Activated naive CD4-positive, alpha-beta T cell treated with anti-CD3 and anti-CD28 coated beads, Interleukin-2, amount 10 ng/mL, durations not matched to agents 7 days and 5 days (primary cell): Measurements from ENCODE around the gene CRHR1.

ENCODE experiments used
- CTCF ChIA-PET: fragments of 350-600 bp; sonication (Branson Sonifier 250); formaldehyde crosslinking; loops from one replicate; lab custom pipeline; 2021; ENCODE audit warnings: antibody characterized with exemption; lab: Charles Lee
- DNase-seq: peaks from one replicate; pipeline ENCODE4 v3.0.0-alpha.2; 2020
- H3K27ac Mint-ChIP-seq: one replicate; pipeline ENCODE4 v1.8.0; 2021; ENCODE audit warnings: mild to moderate bottlenecking, moderate library complexity, mixed read lengths
- H3K27me3 Mint-ChIP-seq: one replicate; pipeline ENCODE4 v1.8.0; 2021; ENCODE audit warnings: mild to moderate bottlenecking, mixed read lengths
- H3K36me3 Mint-ChIP-seq: one replicate; pipeline ENCODE4 v1.8.0; 2021; ENCODE audit warnings: mixed read lengths
- H3K4me1 Mint-ChIP-seq: one replicate; pipeline ENCODE4 v1.8.0; 2021; ENCODE audit warnings: mixed read lengths
- H3K4me3 Mint-ChIP-seq: one replicate; pipeline ENCODE4 v1.8.0; 2021; ENCODE audit warnings: mild to moderate bottlenecking, moderate library complexity, mixed read lengths
- H3K9me3 Mint-ChIP-seq: one replicate; pipeline ENCODE4 v1.8.0; 2021; ENCODE audit warnings: mixed read lengths

CRHR1 gene

DNA sequence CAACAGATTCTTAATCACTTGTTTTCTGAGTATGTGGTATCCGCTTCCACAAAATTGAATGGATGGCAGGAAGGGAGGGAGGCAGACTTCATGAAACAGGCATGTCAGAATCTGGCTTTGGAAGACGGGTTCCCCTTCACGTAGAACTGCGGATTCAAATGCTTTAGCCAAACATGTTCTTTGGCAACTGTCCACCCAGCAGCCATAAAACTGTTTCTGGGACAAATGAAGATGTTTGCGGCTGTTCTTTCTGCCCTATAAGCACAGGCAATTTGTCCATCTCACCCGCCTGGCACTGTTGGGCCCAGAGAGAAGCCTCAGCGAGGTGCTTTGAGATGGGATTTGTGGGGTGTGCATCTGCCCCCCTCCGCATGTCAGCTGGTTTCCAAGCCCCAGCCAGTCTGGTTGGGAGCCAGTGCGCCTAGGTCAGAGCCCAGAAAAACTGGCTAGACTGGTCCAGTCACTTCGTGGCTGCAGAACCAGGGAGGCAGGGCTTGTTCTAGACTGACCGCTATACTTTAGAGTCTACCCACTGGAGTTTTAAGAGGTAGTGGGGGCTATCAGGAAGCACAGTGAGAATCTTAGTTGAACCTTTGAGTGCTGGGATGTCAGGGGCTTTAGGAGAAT, 6.3 kb downstream of the CRHR1 start:
- Mint-ChIP-seq H3K9me3 (no peaks in the 10 kb centered on the region), H3K27ac (no peak overlapping the region), H3K4me3 (no peak overlapping the region), H3K27me3 (peaks cover 86% of the 10 kb centered on the region), H3K36me3 (no peaks in the 10 kb centered on the region), H3K4me1 (no peaks in the 10 kb centered on the region)
- DNase-seq = no peak
- CTCF ChIA-PET = interaction anchor here (0.6 to 1.8 kb wide), 2 partner anchors 150 to 1446 kb away, joined by 4 read pairs; partner anchors contain the start of gene GRN

DNA sequence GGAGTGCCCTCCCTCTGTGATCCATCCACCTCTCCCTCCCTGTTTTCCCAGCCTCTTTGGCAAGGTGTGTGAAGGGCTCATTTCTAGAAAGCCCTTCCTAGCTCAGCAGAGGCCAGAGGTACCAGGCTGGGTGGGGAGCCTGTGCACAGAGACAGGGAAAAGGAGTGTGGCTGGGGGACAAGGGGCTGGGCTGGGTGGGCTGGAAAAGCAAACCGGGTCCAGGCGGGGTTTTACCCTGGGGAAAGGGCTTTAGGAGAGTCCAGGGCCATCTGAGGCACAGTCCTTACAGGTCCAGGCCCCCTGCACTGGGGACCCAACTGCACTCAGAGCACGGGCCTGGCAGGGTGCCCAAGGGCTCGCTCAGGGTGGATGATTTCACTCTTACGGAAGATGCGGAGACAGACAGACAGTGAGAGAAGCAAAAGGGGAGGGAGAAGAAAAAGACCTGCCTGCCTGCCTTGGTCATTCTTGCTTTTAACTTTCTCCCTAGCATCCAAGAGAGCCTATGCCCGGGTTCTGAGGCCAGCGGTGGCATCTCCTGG, 7.0 kb downstream of the CRHR1 start:
- CTCF ChIA-PET = interaction anchor here (1.8 to 2.4 kb wide), 2 partner anchors 9 to 151 kb away, joined by 4 to 8 read pairs; no protein-coding TSS in a partner anchor
- no peak for DNase-seq
- Mint-ChIP-seq H3K36me3 (no peaks in the 10 kb centered on the region), H3K27me3 (peaks cover 86% of the 10 kb centered on the region), H3K27ac (no peak overlapping the region), H3K4me1 (no peaks in the 10 kb centered on the region), H3K4me3 (no peak overlapping the region), H3K9me3 (no peaks in the 10 kb centered on the region)

DNA sequence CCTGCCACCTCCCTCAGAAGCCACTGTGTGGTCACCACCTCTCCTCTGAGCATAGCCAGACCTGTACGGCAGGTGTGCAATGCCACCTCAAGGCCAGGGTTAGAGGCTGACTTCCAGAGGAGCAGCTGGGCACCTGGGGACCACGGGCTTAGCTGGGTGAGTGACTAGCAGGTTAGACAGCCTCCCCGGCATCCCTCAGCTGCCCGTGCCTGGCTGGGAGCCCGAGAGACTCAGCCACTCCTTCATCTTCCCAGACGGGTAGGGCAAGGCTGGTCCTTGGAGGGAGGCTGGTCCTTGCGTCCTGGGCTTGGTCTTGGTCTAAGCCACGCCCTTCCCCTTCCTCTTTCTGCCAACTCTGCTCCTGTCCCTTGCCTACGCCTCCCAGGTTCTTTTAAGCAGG, 7.8 kb downstream of the CRHR1 start:
- H3K4me3 Mint-ChIP-seq = no peak overlapping the region
- DNase-seq = no peak
- H3K9me3 Mint-ChIP-seq = no peaks in the 10 kb centered on the region
- no peaks in the 10 kb centered on the region for H3K4me1 Mint-ChIP-seq
- CTCF ChIA-PET = interaction anchor here (1.2 to 2.4 kb wide), 3 partner anchors 10 to 152 kb away, joined by 3 to 8 read pairs (median 4); no protein-coding TSS in a partner anchor
- no peak overlapping the region for H3K27ac Mint-ChIP-seq
- H3K36me3 Mint-ChIP-seq = no peaks in the 10 kb centered on the region
- H3K27me3 Mint-ChIP-seq = peaks cover 86% of the 10 kb centered on the region

DNA sequence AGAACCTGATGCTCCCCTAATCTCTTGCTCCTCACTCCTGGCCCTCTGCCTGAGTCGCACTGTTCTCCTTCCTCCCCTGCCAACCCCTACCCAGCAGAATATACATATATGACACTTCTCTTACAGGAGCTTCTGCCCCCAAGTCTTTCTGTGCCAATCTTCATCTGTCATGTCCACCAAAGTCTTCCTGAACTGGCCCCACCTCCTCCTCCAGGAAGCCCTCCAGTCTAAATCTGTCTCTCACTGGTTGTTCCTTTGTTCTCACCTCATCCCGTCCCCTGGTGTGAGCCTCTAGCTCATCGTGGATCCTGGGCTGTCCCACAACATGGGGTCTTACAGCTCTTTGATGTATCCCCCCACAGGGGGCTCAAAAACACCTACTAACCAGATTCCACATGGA, 8.3 kb downstream of the CRHR1 start:
- no peak for DNase-seq
- Mint-ChIP-seq H3K27ac (no peak overlapping the region), H3K27me3 (peaks cover 81% of the 10 kb centered on the region), H3K36me3 (no peaks in the 10 kb centered on the region), H3K9me3 (no peaks in the 10 kb centered on the region), H3K4me1 (no peaks in the 10 kb centered on the region), H3K4me3 (no peak overlapping the region)
- CTCF ChIA-PET = interaction anchor here (1.2 to 2.4 kb wide), 2 partner anchors 10 to 40 kb away, joined by 3 to 8 read pairs; no protein-coding TSS in a partner anchor

DNA sequence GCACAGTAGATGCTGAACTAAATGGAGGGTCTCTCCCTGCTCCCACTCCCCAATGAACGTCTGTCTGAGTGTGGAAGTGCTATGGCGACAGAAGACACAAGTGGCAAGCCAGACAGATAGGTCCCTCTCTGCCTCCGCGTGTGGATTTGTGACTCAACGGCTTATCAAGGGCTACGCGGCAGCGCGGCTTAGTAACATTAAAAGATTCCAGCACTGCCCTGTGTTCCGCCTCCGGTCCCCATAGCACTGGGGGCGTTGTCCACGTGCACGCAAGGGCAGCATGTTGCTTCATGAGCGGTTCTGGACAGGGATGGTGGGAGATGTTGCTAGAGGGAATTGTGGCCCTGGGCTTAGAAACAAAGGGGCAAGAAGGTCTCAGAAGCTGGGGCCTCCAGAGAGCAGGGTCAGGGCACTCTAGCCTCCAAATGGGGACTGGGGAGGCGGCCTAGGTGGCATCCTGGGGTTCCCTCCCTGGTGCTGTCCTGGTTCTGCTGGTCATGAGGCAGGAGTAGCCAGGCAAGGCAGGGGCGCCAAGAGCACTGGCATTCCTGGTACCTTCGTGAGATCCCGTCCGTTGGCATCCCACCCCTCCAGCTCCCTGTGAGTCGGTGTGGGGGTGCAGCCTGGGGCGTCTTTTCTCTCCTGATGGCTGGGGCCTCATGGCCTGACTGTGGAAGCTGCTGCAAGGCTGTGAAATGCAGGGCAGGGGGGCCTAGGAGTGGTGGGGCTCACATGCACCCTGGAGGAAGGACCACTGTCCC, 9.1 kb downstream of the CRHR1 start:
- Mint-ChIP-seq H3K9me3 (no peaks in the 10 kb centered on the region), H3K36me3 (no peaks in the 10 kb centered on the region), H3K4me3 (no peak overlapping the region), H3K4me1 (no peaks in the 10 kb centered on the region), H3K27ac (no peak overlapping the region), H3K27me3 (peaks cover 77% of the 10 kb centered on the region)
- DNase-seq = no peak
- CTCF ChIA-PET = interaction anchor here (2.4 kb wide), 1 partner anchor 11 kb away, joined by 8 read pairs; no protein-coding TSS in a partner anchor

DNA sequence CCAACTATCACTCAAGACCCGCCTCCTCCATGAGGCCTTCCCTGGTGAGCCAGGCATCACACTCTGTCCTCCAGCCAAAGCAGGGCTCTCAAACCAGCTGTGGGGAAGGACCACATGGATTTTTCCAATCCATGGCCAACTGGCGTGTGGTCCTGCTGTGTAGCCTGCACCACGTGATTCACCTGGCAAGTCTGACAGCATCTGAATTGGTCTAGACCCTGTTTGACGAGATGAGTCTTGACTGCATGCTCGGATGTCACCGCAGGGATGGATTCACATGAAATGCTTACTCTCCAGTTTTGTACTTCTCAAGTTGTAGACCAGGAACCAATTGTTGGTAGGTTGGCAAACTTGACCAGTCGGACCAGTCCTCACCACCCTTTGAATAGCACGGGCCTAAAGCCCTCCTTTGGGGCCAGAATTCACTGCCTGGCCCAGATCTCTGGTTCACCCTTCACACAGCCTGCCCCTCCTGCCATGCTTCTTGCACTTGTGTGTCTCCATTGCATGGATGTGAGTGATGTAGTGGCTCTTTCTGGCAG, 9.9 kb downstream of the CRHR1 start:
- Mint-ChIP-seq H3K9me3 (no peaks in the 10 kb centered on the region), H3K36me3 (no peaks in the 10 kb centered on the region), H3K27me3 (peaks cover 68% of the 10 kb centered on the region), H3K4me3 (no peak overlapping the region), H3K27ac (no peak overlapping the region), H3K4me1 (no peaks in the 10 kb centered on the region)
- CTCF ChIA-PET = no interaction called here
- DNase-seq = no peak

DNA sequence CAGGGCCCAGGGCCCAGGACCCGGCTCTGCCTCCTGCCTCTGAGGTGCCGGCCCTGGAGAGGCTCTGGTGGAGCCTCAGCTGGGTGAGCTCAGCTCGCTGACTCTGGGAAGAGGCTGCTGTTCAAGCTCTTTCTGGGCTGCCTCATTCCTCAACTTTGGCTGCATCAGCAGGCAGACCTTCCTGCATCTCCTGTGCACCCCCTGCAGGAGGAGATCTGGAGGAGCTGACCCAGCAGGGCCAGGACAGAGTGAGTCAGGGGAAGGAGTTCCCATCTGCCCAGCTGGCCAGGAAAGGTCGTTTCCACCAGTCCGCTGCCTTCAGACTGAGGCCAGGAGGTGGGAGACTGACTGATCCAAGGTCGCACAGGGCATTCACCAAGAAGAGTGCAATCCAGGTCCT, 10.7 kb downstream of the CRHR1 start:
- no peak overlapping the region for H3K4me3 Mint-ChIP-seq
- CTCF ChIA-PET = no interaction called here
- no peak overlapping the region for H3K27ac Mint-ChIP-seq
- no peaks in the 10 kb centered on the region for H3K4me1 Mint-ChIP-seq
- H3K9me3 Mint-ChIP-seq = no peaks in the 10 kb centered on the region
- H3K27me3 Mint-ChIP-seq = peaks cover 63% of the 10 kb centered on the region
- no peaks in the 10 kb centered on the region for H3K36me3 Mint-ChIP-seq
- no peak for DNase-seq

DNA sequence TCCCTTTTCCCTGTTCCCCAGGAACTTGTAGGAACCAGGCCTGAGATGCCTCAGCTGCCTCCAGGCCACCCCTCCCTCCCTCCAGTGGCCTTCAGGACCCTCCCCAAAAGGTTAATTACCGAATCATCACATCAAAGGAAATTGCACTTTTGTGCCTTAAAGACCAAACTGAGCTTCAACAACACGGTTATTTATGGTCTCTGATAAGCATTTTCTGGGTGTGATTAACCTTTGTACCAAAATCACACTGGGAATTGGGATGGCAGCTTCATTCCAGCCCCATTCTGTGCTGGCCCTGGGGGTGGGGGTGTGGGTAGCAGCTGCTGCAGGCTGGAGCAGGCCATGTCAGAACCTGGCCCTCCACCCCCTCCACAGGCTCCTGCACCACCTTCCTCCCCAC, 16.7 kb downstream of the CRHR1 start:
- H3K27me3 Mint-ChIP-seq = peaks cover 52% of the 10 kb centered on the region
- no peaks in the 10 kb centered on the region for H3K36me3 Mint-ChIP-seq
- DNase-seq = no peak
- H3K4me1 Mint-ChIP-seq = no peaks in the 10 kb centered on the region
- H3K27ac Mint-ChIP-seq = no peak overlapping the region
- H3K4me3 Mint-ChIP-seq = no peak overlapping the region
- H3K9me3 Mint-ChIP-seq = no peaks in the 10 kb centered on the region
- CTCF ChIA-PET = no interaction called here

- Mint-ChIP-seq H3K4me1 (no peaks in the 10 kb centered on the region), H3K36me3 (no peaks in the 10 kb centered on the region), H3K4me3 (no peak overlapping the region), H3K27me3 (peaks cover 47% of the 10 kb centered on the region), H3K27ac (no peak overlapping the region), H3K9me3 (no peaks in the 10 kb centered on the region)
- CTCF ChIA-PET = no interaction called here
- no peak for DNase-seq
Measured at GRCh38 chr17:45801421-45801820, 17.3 kb downstream of the CRHR1 start.

- no peak for DNase-seq
- Mint-ChIP-seq H3K4me3 (no peak overlapping the region), H3K27me3 (peaks cover 41% of the 10 kb centered on the region), H3K4me1 (no peaks in the 10 kb centered on the region), H3K27ac (no peak overlapping the region), H3K36me3 (no peaks in the 10 kb centered on the region), H3K9me3 (no peaks in the 10 kb centered on the region)
- CTCF ChIA-PET = no interaction called here
Measured at GRCh38 chr17:45808845-45809244, 24.7 kb downstream of the CRHR1 start.

GRCh38 chr17:45809499-45809898, 25.4 kb downstream of the CRHR1 start:
- CTCF ChIA-PET = no interaction called here
- Mint-ChIP-seq H3K27me3 (peaks cover 42% of the 10 kb centered on the region), H3K4me1 (no peaks in the 10 kb centered on the region), H3K36me3 (no peaks in the 10 kb centered on the region), H3K4me3 (no peak overlapping the region), H3K9me3 (no peaks in the 10 kb centered on the region), H3K27ac (no peak overlapping the region)
- DNase-seq = no peak

DNA sequence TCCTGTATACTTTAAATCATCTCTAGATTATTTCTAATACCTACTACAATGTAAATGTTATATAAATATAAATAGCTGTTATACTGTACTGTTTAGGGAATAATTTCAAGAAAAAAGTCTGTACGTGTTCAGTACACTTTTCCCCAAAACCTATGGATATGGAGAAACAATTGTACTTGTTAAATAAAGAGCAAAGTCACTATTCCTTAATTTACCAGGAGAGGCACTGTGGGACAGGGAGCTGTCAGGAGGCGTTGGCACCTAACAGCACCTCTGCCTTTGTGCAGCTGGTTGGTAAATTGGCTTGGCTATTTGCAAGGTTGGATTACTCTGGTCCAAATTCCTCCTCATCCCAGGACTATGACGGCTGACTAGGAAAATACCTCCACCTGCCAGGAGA, 28.0 kb downstream of the CRHR1 start:
- H3K4me3 Mint-ChIP-seq = no peak overlapping the region
- H3K27ac Mint-ChIP-seq = no peak overlapping the region
- DNase-seq = no peak
- no peaks in the 10 kb centered on the region for H3K4me1 Mint-ChIP-seq
- CTCF ChIA-PET = interaction anchor here (1.2 kb wide), 1 partner anchor 20 kb away, joined by 5 read pairs; no protein-coding TSS in a partner anchor
- H3K27me3 Mint-ChIP-seq = peaks cover 38% of the 10 kb centered on the region
- no peaks in the 10 kb centered on the region for H3K36me3 Mint-ChIP-seq
- H3K9me3 Mint-ChIP-seq = no peaks in the 10 kb centered on the region

DNA sequence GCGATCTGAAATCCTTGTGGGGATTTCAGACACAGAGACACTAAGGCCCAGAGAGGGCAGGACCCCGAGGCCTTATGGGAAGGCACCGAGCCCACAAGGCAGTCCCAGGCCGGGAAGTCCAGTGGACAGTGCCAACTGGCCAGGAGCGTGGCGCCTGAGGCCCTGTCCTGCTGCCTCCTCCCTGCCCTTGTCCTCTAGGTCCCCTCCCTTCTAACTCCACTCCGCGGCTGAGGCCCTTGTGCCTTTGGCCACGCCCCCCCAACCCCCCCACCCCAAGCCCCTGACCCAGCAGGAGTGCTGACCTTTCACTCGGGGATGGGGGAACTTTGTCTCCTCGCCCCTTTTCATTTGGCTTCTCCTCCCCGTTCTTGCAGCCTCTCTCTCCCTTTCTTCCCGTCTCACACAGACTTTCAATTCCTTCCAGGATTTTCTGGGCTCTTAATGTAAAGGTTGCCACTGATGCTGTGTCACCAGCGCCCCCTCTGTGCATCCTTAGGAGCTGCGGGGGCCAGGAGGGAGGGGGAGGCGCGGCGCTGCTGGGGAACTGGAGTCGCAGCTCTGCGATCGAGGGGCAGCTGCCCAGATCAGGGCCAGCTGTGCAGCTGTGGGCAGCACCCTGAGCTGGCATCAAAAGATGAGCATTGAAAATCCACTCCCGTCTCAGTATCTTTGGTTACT, 29.1 kb downstream of the CRHR1 start:
- CTCF ChIA-PET = no interaction called here
- H3K36me3 Mint-ChIP-seq = no peaks in the 10 kb centered on the region
- no peak for DNase-seq
- H3K27me3 Mint-ChIP-seq = peaks cover 37% of the 10 kb centered on the region
- no peak overlapping the region for H3K27ac Mint-ChIP-seq
- H3K4me3 Mint-ChIP-seq = no peak overlapping the region
- no peaks in the 10 kb centered on the region for H3K4me1 Mint-ChIP-seq
- H3K9me3 Mint-ChIP-seq = no peaks in the 10 kb centered on the region
